Sciatic nerve (tissue), 2 donors: ENCODE measurements around the gene TYW3. TPM values are rescaled to one million over a fixed set of nuclear protein-coding genes. Genes with fewer than 3 reads are reported as not detected.

Source experiments
- ATAC-seq: fragments of 200-7000 bp; cut with Tn5 transposase; one replicate; pipeline ENCODE4 v1.9.1; 2020; ENCODE audit warnings: mild to moderate bottlenecking, moderate library complexity
- DNase-seq: peaks from one replicate; pipeline ENCODE4 v3.0.0-alpha.2; 2020; ENCODE audit warnings: low spot score
- intact Hi-C: fragments of 100-400 bp; cut with DNase I; formaldehyde crosslinking; loops from one replicate; pipeline ENCODE4 v1.14.2; 2022
- total RNA-seq: library from RNA; stranded (reverse); fragmentation: NEBNext Ultra II Directional; extraction: Animal tissue kit (Norgen Biotek cat#: 25700); gene quantifications from one replicate; pipeline ENCODE4 v1.2.1, GENCODE V29; 2021
- donor health status: DM: no; HTN: no; CAD: no.
- donor health status: DM: no; HTN: no; CAD: no.

Gene TYW3, protein sequence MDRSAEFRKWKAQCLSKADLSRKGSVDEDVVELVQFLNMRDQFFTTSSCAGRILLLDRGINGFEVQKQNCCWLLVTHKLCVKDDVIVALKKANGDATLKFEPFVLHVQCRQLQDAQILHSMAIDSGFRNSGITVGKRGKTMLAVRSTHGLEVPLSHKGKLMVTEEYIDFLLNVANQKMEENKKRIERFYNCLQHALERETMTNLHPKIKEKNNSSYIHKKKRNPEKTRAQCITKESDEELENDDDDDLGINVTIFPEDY
- 17.5 TPM for total RNA-seq

DNA sequence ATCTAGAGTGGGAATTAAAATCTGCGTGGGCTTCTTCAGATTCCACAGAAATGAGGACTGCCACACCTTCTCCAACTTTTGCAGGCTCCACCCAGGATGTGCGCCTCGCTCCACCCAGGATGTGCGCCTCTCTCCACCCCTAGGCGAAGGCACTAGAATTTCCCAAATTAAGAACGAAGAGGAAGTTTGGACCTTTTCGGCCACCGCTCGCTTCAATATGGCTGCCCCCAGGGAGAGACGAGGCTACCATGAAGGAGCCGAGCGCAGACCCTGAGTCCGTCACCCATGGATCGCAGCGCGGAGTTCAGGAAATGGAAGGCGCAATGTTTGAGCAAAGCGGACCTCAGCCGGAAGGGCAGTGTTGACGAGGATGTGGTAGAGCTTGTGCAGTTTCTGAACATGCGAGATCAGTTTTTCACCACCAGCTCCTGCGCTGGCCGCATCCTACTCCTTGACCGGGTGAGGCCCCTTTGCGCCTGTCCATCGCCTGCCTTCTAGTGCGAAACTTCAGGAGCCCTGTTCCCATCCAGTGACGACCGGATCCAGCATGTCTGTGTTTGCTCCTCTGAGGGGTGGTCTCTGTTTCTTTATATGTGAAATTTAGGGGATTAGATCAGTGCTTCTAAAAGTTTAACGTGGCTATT is at the start of gene TYW3, which contains the start of gene CRYZ:
TYW3 (plus strand) TSS at position 193 of the 644 bp plus-strand sequence; CDS start at position 286, 93 bp downstream.
CRYZ (minus strand) TSS at position 91 of the 644 bp plus-strand sequence. CDS start 8,229 bp downstream, outside the sequence.
- ATAC-seq (peak; percentile 98), DNase-seq (peak; percentile 92)

DNA sequence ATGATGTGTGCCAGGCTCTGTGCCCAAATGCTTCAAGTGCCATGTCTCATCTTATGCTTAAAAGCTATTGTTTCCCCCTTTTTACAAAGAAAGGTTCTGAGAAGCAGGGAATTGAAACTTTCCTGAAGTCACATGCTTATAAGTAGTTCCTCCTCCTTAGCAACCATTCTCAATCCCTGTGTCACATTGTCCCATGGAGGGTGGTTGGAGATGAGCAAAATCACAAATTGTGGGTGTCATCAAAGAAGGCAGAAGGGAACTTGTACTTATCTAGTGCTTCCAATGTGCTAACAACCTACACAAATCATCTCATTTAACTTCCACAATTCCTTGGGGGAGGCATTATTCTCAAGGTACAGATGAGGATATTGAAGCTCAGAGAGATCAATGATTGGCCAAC is 49.3 kb upstream of the TYW3 start:
- no peak for ATAC-seq
- intact Hi-C loops, result no loop called here
- DNase-seq, result no peak

More for the DNA sequence above, at the start of gene TYW3, which contains the start of gene CRYZ:
- intact Hi-C loops, result no loop called here

DNA sequence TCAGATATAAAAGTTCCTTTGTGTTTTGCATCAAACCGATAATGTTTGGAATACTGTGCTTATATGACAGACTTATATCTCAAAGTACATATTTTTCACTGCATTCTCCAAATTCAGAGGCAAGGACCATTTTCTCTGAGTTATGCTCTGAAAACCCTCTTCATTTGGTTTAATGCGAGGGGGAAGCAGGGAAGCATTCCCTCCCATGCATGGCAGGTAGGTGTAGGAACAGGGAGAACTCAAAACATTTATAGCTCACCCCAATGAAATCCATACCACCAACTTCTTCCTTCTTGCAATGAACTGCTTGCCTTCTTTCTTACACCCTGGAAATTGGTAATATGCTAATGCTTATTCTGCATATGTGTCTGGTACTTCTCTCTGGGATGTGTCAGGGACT is 48.7 kb upstream of the TYW3 start:
- DNase-seq (no peak), ATAC-seq (no peak)
- intact Hi-C loops, result no loop called here

DNA sequence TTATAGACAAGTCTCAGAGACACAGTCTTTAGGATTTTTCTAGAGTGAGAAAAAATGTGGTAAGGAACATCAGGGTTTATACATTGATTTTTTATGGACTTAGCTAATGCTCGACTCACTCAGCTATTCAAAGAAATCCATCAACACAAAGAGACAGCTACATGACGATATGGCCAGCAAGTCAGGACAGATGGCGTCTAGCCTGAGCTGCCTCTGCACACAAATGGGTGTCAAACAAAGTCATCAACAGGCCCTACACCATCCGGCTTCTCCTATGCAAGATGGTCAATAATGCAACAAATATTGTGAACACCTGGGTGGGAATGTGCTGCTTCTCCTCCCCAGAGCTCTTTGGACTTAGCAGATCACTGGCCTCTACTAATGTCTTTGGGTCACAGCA is 46.0 kb upstream of the TYW3 start:
- DNase-seq, result no peak
- intact Hi-C loops, result no loop called here
- no peak for ATAC-seq

DNA sequence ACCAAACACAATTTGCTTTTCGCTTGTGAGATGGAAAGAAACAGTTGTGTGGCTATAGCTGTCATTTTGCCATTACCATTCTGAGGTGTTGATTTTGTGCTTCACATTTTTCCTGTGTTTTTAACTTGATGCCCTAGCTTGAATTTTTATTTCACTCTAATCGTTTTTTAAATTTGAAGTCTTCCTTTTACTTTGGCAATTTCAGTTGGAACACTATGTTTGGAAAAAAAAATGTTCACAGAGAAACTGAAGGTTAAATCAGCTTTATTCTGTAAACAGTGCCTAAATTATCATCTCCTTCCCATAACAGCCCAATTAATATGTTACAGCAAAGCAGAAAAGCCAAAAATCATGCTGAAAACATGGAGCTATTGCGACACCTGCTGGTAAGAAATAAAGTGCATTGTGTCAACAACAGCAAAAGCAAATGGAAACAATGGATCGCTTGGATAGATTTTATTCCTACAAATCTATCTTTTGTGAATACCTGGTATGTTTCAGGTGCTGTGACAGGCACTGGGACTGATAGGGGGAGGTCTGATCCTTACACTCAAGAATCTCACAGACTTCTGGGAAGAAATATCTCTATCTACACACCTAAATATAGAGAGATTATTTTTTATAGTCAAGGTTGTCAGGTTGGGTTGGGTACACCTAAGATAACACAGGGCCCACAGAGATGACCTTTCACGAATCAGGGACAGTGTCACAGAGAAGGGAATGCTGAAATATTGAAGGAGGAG is 43.2 kb upstream of the TYW3 start:
- intact Hi-C loops, result no loop called here
- ATAC-seq (peak; percentile 65), DNase-seq (no peak)

DNA sequence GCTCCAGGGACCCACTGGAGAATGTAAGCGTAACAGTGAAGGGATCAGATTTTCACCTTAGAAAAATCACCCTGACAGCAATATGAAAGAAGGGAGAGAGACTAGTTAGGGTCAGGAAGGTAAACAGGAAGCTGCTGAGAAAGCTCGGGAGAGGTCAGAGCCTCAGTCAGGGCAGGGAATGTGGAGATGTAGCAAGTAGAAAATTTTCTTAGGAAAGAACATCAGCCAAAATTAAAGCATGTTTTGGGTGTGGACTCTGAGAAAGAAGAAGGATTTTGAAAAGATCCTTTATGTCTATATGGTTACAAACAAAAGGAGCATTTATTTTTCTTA is 42.6 kb upstream of the TYW3 start:
- no peak for DNase-seq
- intact Hi-C loops, result no loop called here
- no peak for ATAC-seq

DNA sequence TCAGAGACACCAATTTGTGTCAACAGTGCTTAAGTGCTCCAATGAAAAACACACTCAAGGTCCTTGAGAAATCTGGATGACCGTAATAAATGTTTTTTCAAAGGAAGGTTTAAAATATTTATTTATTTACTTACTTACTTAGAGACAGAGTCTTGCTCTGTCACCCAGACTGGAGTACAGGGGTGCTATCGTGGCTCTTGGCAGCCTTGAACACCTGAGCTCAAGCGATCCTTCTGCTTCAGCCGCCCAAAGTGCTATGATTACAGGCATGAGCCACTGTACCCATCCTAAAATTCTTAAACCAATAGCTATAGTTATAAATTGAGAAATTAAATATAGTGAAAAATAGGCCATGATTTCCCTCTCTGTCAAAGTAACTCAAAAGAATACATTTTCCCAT is 42.0 kb upstream of the TYW3 start:
- ATAC-seq, result no peak
- intact Hi-C loops, result no loop called here
- DNase-seq, result no peak

DNA sequence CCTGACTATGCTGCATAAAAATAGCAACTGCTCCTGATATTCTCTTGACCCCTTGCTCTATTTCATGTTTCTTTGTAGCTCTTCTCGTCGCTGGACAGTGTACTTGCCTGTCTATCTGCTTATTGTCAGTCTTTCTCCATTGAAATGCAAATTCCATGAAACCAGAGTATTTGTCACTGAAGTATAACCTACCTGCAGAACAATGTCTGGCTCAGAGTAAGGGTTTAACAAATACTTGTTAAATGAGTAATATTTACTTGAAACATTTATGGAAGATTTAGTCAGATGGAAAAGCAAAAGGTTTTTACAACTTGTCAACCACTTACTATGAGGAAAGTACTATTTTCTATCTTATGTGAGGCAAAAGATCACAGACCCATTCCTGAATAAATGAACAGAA is 39.5 kb upstream of the TYW3 start:
- DNase-seq, result no peak
- intact Hi-C loops, result no loop called here
- no peak for ATAC-seq

DNA sequence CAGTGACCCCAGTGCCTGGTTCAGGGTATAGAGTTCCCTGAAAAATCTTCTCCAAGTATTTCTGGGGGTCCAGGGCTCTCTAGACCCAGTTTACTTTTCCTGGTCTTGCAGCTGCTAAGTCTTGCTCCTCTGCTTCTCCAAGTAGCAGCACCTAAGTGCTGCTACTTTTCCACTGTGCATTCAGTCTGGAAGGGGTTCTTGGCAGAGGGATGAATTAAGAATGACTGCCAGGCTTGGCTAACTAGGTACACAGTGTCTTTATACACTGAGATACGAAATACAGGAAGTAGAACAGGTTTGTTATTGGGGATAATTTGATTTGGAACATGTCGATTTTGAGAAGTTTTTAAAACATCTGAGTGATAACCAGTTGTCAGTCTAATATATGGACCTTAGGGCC is 35.1 kb upstream of the TYW3 start:
- DNase-seq, result no peak
- intact Hi-C loops, result no loop called here

DNA sequence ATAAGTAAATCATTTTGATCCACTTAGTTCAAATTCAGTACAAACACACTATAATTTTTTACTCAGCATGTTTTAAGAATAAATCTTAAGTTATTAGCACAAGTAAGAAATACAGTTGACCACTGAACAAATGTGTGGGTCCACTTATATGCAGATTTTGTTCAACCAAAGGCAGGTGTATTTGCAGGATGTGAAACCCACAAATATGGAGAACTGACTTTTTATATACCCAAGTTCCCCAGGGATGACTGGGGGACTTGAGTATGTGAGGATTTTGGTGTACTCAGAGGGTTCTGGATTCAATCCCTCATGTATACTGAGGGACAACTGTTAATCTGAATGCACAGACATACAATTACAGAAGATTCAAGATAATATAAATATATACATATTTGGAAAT is 33.6 kb upstream of the TYW3 start:
- ATAC-seq (no peak), DNase-seq (no peak)
- intact Hi-C loops, result no loop called here

More for the DNA sequence above, 35.1 kb upstream of the TYW3 start:
- ATAC-seq, result no peak

DNA sequence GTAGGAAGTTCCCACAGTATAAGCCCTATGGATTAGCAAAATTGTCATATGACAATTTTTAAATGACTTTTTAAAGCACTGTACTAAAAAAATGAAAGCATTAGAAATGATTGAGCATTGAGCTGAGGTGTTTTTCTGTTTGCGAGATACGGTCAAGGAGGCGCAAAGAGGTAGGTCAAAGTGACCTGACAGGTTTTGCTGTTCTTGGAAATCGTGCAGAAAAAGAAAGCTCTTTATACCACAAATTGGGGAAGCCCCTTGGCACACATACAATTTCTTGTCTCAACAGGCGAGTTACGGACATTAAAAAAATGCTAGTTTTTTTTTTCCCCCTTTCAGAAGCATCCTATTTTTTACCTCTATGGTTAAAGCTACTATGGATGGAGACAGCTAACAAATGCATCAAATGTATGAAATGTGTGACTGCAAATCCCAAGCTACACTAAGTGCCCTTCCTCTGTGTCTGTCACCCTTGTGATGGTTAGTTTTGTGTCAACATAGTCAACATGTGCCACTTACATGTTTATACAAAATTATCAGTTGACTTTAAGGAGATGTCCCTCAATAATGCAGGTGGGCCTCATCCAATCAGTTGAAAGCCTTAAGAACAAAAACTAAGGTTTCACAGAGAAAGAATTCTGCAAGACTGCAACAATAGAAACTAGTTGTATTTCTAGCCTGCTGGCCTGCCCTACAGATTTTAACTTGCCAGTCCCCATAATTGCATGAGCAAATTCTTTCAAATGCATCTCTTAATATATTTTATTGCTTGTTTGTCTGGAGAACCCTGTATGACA is 29.4 kb upstream of the TYW3 start:
- no peak for DNase-seq
- no peak for ATAC-seq
- intact Hi-C loops, result no loop called here

DNA sequence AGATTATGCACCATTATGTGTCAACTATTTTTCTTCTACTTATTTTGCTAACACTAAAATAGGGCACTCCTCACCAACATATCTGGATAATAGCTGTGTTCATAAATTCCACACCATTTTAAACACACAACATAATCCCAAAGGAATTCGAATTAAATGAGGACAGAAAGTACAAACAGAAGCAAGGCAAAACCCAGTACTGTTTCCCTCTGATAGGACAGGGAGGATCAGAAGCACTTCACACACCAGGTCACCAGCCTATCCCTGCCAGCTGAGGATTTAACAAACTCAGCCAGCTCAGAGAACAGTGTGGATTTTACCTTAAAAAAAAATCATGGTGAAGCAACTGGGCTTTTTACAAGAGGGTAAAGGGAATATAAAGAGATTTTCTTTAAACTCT is 20.1 kb upstream of the TYW3 start:
- intact Hi-C loops, result no loop called here
- ATAC-seq (no peak), DNase-seq (no peak)

DNA sequence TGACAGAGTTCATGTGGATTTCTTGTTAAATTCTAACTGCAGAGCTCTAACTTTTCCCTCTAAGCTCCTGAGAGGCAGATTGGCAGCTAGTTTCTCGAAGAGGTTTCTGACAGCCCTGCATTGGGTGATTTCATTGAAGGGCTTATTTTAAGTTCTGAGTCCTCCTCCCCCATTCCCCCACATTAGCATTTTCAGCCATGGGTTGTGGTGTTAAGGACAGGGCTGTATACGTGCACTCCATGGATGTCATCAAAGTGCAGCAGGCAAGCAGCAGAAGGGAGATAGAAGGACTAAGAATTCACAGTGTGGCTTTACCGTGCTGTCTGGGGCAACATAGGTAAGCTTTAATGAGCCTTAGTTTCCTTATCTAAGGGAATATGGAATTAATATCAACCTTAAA is 19.1 kb upstream of the TYW3 start:
- DNase-seq (no peak), ATAC-seq (no peak)
- intact Hi-C loops, result no loop called here

DNA sequence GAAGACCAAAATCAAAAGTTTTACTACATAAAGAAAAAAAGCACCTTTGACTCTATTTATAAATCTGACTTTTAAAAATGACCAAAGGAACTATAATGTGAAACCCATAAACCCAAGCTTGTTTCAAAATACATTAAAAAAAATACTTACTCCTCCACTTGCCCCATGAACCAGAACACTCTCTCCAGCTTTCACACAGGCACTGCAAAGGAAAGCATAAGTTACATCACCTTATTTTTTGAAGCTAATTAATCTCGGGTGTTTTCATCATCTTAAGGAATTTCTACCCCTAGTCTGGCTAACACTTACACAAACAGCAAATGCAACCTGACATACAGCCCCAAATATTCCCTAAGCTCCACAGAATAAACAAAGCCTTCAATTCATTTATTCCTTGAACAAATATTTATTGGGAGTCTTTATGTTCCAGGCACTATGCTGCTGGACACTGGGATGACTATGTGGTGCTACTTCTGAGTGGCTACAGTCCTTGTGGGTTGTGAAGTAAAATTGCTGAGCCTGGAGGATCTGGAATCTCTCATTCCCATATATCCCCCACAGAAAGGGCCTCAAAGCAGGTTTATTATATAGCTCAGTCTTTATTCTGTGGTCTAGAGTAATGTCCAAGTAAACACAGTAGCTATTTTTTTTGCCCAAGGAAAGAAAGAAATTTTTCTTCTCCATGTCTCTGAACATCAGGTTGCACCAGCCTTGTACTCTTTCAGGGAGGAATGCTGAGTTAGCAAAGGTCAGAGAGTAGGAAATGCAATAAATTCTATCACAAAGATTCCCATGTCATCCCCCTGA is 18.3 kb upstream of the TYW3 start:
- no peak for DNase-seq
- ATAC-seq, result no peak
- intact Hi-C loops, result no loop called here

DNA sequence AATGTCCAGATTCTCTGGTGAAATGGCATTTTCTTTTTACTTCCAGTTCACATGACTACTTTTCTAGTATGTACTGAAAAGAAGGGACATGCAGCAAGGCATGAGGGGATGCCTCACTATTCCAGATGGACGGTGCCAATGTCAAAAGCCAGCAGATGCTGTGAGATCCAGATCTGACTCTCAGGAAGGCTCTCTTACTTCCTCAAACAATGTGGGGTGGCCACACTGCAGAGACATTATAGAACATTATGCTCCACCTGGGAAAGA is 17.8 kb upstream of the TYW3 start:
- no peak for DNase-seq
- no peak for ATAC-seq
- intact Hi-C loops, result no loop called here

DNA sequence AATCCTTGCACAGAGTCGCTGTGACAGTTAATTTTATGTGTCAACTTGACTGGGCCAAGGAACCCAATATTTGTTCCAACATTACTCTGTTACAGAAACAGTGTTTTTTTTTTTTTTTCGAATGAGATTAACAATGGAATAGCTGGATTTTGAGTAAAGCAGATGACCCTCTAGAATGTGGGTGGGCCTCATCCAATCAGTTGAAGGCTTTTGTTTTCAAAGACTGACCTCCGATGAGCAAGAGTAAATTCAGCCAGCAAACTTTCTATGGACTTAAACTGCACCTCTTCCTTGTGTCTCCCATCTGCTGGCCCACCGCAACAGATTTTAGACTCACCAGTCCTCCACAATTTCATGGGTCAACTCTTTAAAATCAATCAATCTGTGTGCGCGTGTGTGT is 17.1 kb upstream of the TYW3 start:
- intact Hi-C loops, result no loop called here
- DNase-seq (no peak), ATAC-seq (no peak)

DNA sequence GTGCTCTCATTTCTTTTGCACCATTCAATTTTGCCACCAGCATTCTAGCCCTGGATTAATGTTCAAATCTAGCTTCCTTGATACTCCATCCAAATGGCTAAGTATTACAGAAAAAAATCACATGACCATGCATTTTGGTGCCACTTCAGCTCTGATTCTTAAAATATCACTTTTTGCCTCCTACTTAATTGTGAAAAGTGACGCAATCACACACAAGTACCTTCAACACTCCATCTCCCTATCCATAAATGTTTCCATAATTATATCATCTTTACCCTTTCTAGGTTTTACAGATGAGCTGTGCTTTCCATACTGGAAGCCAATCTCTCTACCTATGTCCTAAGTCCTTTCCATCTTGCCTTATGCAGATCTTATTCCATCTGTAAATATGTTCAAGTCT is 16.1 kb upstream of the TYW3 start:
- intact Hi-C loops, result no loop called here
- DNase-seq (no peak), ATAC-seq (no peak)

DNA sequence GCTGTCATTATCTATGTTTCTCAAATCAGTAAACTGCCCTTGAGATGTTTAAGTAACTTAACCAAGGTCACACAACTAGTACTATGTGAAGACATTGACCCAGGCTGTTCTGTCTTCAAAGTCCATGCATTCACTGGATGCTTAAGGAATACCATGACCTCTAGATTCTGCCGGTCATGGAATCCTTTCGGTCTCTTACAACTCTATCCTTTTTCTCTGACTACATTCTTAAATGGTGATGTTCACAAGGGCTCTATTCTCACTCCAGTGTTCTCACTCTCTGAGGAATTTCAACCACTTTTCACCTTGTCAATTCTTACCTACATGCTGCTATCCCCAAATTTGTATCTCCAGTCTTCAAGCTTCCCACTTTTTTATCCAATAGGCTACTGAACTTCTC is 15.3 kb upstream of the TYW3 start:
- intact Hi-C loops, result no loop called here
- no peak for ATAC-seq

DNA sequence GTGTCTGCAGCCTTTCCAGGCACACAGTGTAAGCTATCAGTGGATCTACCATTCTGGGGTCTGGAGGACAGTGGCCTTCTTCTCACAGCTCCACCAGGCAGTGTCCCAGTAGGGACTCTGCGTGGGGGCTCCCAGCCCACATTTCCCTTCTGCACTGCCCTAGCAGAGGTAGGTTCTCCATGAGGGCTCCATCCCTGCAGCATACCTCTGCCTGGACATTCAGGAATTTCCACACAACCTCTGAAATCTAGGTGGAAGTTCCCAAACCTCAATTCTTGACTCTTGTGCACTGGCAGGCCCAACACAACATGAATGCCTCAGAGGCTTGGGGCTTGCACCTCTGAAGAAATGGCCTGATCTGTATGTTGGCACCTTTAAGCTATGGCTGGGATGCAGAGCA is 6.9 kb upstream of the TYW3 start:
- ATAC-seq (no peak), DNase-seq (no peak)
- intact Hi-C loops, result no loop called here

More for the DNA sequence above, 15.3 kb upstream of the TYW3 start:
- no peak for DNase-seq
